Measurements from ENCODE around the gene RHBDL2.
"Not testable (repeated sequence)": the region's sequence is repeated elsewhere in the genome, so short reads cannot be mapped to it uniquely, and the experiment has no call there.

RHBDL2 gene

DNA sequence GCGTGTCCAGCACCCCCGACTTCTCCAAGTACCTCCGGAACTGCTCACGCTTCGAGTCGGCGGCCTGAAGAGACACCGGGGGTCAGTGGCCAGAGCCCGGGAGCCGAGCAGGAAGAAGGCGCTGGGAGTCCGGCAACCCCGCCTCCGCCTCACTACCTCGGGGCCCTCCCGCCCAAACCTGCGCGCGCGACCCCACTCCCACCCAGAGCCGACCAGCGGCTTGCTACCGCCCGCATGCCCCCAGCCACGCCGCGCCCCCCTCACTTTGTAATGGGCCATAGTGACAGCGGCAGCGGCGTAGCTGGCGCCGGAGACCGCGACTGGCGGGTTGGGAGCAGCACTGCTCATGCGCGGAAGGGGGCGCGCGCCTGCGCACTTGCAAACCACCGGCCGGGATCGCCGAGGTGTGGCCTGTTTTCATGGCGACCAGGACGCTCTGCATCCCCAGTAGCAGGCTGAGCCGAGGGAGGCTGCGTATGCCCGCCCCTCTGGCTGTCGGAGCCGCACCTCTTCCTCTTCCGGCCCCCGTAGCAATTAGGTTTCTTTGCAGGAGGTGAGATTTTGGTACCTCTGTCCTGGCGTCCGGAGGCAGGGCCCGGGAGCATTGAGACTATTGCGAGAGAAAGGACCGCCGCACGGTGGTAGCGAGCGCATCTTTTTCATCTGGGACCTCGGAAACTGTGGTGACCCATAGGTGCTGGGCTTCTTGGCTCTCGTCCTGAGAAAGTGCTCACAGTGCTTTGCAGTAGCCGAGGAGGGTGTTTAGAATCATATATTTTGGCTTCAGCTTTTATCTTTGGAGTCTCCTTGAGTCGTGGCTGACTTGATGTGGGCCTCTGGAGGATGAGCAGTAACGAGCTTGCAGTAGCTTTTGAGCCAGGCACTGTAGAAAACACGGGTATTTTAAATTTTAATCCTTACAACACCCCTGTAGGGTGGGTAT is 68.3 kb downstream of the RHBDL2 start, which contains the start of gene MYCBP:
MYCBP (minus strand) TSS at position 322 of the 943 bp plus-strand sequence; CDS start at position 279, 43 bp downstream.
- DNase-seq, result peak; percentile 97

DNA sequence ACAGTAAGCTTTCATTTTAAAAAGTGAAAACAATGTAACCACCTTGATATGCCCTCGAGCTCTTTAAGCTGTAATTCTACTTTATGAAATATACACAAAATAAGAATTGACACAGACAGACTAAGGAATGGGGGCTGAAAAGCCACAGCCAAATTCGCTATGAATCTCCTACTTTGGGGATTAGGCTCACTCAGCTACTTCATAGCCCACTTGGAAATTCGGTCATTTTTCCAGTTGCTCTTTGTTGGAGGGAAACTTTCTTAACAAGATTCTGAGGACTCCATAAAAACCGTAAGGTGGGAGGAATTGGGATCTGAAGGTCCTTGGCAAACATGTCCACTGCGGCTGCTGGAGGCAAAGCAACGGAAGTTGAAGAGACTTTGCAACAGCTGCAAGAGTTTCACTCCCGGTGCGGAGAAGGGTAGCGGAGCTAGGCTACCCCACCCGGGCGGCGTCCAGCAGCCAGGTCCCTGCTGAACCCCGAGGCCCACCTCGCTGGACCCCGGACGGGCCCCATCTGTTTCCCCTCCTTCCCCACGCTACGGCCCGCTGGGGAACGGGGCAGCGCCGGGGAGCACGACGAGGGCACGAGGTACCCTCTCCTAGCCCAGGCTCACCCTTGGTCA is 69.1 kb downstream of the RHBDL2 start:
- DNase-seq, result peak; percentile 59

DNA sequence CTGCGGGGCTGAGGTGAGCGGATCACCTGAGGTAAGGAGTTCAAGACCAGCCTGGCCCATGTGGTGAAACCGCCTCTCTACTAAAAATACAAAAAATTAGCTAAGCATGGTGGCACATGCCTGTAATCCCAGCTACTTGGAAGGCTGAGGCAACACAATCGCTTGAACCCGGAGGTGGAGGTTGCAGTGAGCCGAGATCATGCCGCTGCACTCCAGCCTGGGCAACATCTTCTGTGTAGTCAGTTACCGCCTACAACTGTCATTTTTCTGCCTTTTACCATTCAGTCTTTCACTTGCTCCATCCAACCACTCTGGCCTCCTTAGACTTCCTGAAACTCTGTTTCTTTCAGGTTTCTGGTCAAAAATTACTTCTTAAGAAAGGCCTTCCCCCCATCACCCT is 70.6 kb downstream of the RHBDL2 start:
- no peak for DNase-seq

DNA sequence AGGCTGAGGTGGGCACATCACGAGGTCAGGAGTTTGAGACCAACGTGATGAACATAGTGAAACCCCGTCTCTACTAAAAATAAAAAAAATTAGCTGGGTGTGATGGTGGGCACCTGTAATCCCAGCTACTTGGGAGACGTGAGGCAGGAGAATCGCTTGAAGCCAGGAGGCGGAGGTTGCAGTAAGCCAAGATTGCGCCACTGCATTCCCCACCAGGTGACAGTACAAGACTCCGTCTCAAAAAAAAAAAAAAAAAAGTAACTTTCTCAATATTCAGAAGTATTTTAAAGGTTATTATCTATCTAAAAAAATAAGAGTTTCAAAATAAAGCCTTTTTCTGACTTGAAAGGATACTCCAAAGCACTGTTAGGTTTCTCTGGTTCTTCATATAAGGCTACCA is 74.4 kb downstream of the RHBDL2 start:
- no peak for DNase-seq

DNA sequence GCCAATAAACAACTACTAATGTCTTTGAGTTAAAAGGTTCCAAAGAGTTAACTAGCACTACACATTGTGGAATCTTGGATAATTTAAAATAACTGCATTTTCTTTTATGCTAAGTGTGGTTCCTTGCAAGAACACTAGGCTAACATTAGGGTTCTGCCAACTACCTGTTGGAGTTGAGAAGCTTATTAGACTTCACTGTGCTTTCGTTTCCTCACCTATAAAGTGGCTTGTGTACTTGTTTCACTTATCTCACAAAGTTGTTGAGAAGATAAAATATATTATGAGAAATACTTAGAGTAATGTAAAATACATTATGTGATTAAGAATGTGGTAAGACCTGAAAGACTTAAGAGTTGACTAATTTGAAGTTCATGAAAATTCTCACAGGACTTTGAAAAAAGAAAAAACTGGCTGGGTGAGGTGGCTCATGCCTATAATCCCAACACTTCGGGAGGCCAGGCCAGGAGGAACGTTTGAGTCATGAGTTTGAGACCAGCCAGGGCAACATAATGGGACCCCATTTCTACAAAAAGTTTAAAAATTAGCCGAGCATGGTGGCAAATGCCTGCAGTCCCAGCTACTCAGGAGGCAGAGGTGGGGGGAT is 76.4 kb downstream of the RHBDL2 start:
- no peak for DNase-seq

GRCh38 chr1:38860454-38860795 is 81.2 kb downstream of the RHBDL2 start:
- no peak for DNase-seq

- DNase-seq, result peak; percentile 98
These were observed 81.8 kb downstream of the RHBDL2 start, which contains the start of gene RRAGC for GRCh38 chr1:38859561-38860453. RRAGC (minus strand) TSS chr1:38859772; CDS start chr1:38859646, 126 bp downstream.

- DNase-seq, result peak; percentile 73
These were observed 82.6 kb downstream of the RHBDL2 start for GRCh38 chr1:38858833-38859560.

GRCh38 chr1:38852780-38853179 is 88.8 kb downstream of the RHBDL2 start:
- no peak for DNase-seq

DNA sequence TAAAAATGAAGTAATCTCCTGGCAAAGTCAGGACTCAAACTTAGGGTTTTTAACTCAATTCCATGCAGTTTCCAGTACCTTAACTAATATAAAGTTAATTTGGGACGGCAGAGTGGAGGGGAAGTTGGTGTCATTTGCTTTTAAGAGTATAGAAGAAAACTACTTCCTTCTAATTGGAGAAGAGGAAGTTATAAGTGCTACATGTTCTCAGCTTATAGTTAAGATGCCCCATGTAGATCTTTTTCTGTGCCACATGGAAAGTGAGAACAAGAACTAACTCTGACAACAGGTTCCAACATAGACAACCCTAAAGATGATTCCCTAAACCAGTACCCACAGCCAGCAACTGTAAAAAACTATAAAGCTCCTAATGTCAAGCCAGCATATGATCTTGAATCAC is 93.6 kb downstream of the RHBDL2 start:
- DNase-seq, result no peak

DNA sequence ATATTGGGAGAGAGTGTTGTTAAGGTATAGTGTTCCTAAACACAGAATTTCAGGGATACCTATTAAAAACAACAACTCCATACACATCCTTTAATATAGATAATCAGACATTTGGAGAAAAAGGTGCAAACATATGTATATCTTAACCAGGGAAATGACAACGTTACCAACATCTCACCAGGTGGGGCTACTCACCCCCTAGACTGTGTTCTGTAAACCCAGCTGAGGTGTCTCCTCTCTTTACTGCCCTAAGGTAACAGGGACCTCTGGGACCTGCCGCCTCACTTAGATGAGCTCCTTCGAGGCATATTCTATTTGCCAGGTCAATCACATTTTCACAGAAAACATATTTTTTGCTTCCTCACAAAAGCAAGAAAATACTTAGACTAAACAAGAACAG is 95.4 kb downstream of the RHBDL2 start:
- DNase-seq, result no peak

DNA sequence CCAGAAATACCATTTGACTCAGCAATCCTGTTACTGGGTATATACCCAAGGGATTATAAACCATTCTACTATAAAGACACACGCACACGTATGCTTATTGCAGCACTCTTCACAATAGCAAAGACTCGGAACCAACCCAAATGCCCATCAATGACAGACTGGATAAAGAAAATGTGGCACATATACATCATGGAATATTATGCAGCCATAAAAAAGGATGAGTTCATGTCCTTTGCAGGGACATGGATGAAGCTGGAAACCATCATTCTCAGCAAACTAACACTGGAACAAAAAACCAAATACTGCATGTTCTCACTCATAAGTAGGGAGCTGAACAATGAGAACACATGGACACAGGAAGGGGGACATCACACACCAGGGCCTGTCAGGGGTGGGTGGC is 96.5 kb downstream of the RHBDL2 start:
- DNase-seq, result not testable (repeated sequence)

GRCh38 chr1:38840281-38840680 is 101.3 kb downstream of the RHBDL2 start:
- DNase-seq, result no peak

DNA sequence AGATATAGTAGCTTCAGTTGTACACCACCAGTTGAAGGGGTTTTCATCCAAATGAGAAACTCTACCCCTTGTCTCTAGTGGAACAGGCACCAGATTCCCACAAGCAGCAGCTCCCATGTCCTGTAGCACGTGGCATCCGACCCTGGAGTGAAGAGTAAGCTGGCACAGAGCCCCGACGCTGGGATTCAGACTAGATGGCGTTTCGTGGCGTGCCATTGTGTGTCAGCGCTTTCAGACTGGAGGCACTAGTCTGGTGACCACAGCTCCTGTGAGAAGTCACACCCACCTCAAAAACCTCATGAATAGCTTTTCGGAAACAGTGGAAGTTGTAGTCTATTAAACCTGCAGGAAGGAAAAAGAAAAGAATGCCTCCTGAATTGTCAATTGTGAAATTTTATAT is 102.3 kb downstream of the RHBDL2 start:
- no peak for DNase-seq

GRCh38 chr1:38836316-38836715 is 105.3 kb downstream of the RHBDL2 start:
- DNase-seq, result not testable (repeated sequence)
